LNCAP (cell line): ENCODE data around the gene HELLS.

ENCODE experiments used
- CTCF ChIP-seq: fragments of 450-650 bp; IDR thresholded peaks from 2 replicates; pipeline ENCODE4 v1.5.1; 2017; ENCODE audit warnings: mild to moderate bottlenecking

The HELLS gene

GRCh38 chr10:94640562-94640961 is 95.0 kb downstream of the HELLS start:
- TF ChIP-seq CTCF = no peak

DNA sequence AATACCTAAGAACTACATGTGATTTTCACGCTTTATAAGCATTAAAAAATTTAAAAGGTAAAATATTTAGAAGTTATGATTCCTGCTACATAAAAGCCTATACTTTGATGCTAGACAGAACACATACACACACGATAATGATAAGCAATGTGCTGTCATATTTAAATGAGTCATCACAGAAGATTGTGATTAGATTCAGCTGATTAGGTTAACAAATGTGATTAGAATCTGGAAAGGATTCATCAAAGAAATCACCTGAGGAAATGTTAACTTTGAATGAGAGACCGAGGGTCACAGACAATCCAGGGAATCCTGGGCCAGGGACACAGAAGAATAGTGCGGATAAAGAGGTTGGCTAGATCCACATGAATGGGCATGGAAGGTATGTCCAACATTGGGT is 95.9 kb downstream of the HELLS start:
- TF ChIP-seq CTCF = no peak

GRCh38 chr10:94644352-94644751 is 98.8 kb downstream of the HELLS start:
- TF ChIP-seq CTCF = no peak

GRCh38 chr10:94645285-94645684 is 99.7 kb downstream of the HELLS start:
- TF ChIP-seq CTCF = no peak
